Loucy (cell line): ENCODE results near the gene RPS6KA3.

Experiments
- EZH2phosphoT487 ChIP-seq: fragments of 200-600 bp; IDR thresholded peaks from 2 replicates; pipeline ENCODE4 v1.6.1; 2018; ENCODE audit warnings: antibody characterized with exemption, mild to moderate bottlenecking, moderate library complexity, borderline replicate concordance
- TF ChIP-seq, protein P1 (sequence below): fragments of 200-600 bp; sonication (generic); conservative IDR thresholded peaks from 2 replicates; pipeline ENCODE4 v1.5.1; 2014; ENCODE audit warnings: mild to moderate bottlenecking, antibody characterized with exemption, low read length

DNA sequence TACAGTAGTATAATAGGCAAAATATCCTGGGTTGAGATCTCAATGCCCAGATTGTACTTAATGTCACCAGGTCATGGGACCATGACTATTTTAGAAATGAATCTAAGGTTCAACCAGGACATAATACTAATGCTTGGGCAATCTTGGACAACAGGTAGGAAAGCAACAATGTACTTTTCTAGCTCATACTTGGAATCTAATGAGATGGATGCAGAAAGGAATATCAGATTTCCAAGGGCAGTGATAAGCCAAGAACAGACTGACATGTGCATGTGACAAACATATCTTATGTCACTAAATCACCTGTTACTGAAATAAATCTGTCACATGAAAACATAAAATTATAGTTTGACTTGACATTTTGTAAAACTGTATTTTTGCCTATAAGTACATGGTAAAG, 51.1 kb downstream of the RPS6KA3 start:
- TF ChIP-seq, protein P1, sequence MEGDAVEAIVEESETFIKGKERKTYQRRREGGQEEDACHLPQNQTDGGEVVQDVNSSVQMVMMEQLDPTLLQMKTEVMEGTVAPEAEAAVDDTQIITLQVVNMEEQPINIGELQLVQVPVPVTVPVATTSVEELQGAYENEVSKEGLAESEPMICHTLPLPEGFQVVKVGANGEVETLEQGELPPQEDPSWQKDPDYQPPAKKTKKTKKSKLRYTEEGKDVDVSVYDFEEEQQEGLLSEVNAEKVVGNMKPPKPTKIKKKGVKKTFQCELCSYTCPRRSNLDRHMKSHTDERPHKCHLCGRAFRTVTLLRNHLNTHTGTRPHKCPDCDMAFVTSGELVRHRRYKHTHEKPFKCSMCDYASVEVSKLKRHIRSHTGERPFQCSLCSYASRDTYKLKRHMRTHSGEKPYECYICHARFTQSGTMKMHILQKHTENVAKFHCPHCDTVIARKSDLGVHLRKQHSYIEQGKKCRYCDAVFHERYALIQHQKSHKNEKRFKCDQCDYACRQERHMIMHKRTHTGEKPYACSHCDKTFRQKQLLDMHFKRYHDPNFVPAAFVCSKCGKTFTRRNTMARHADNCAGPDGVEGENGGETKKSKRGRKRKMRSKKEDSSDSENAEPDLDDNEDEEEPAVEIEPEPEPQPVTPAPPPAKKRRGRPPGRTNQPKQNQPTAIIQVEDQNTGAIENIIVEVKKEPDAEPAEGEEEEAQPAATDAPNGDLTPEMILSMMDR: no peak
- no peak for TF ChIP-seq EZH2phosphoT487
